Calu3 (cell line): ENCODE data around the gene PAX2. TPM values are rescaled to one million over a fixed set of nuclear protein-coding genes. Genes with fewer than 3 reads are reported as not detected.

Experiments
- BruUV-seq: library from RNA; stranded (reverse); fragments of 400-500 nt; replicated peaks from 2 replicates; lab custom pipeline; 2021; lab: Mats Ljungman, UMichigan
- CTCF ChIA-PET: fragments of 300-600 bp; sonication (Branson Sonifier 250); formaldehyde crosslinking; loops from one replicate; lab custom pipeline; 2022; ENCODE audit warnings: antibody characterized with exemption; lab: Charles Lee
- DNase-seq: peaks from one replicate; pipeline ENCODE4 v3.0.0; 2022
- H3K27ac Mint-ChIP-seq: one replicate; pipeline ENCODE4 v1.8.0; 2022; ENCODE audit warnings: mixed read lengths; ENCODE audit not compliant: unreplicated experiment
- H3K27me3 Mint-ChIP-seq: one replicate; pipeline ENCODE4 v1.8.0; 2022; ENCODE audit warnings: mixed read lengths; ENCODE audit not compliant: unreplicated experiment
- H3K36me3 Mint-ChIP-seq: one replicate; pipeline ENCODE4 v1.8.0; 2022; ENCODE audit warnings: mild to moderate bottlenecking, moderate library complexity, mixed read lengths; ENCODE audit not compliant: insufficient read depth, unreplicated experiment
- H3K4me1 Mint-ChIP-seq: one replicate; pipeline ENCODE4 v1.8.0; 2022; ENCODE audit warnings: mild to moderate bottlenecking, low read depth, mixed read lengths; ENCODE audit not compliant: unreplicated experiment
- H3K4me3 Mint-ChIP-seq: one replicate; pipeline ENCODE4 v1.8.0; 2022; ENCODE audit warnings: mild to moderate bottlenecking, low read depth, moderate library complexity, mixed read lengths; ENCODE audit not compliant: unreplicated experiment
- H3K9me3 Mint-ChIP-seq: one replicate; pipeline ENCODE4 v1.8.0; 2022; ENCODE audit warnings: low read depth, mixed read lengths; ENCODE audit not compliant: unreplicated experiment
- intact Hi-C: fragments of 100-400 bp; cut with micrococcal nuclease; formaldehyde crosslinking; loops from one replicate; pipeline ENCODE4 v1.10.0; 2022; ENCODE audit not compliant: unreplicated experiment
- total RNA-seq: library from RNA; stranded (reverse); gene quantifications from 2 replicates; pipeline ENCODE4 v1.2.3, GENCODE V29; 2022
- TF ChIP-seq, protein P1 (sequence below): fragments of 200-600 bp; IDR thresholded peaks from one replicate; pipeline ENCODE4 v1.8.0; 2022; ENCODE audit warnings: antibody characterized with exemption; ENCODE audit not compliant: unreplicated experiment

The PAX2 gene
- total RNA-seq, 1 experiment from 2014 or later, result not detected

DNA sequence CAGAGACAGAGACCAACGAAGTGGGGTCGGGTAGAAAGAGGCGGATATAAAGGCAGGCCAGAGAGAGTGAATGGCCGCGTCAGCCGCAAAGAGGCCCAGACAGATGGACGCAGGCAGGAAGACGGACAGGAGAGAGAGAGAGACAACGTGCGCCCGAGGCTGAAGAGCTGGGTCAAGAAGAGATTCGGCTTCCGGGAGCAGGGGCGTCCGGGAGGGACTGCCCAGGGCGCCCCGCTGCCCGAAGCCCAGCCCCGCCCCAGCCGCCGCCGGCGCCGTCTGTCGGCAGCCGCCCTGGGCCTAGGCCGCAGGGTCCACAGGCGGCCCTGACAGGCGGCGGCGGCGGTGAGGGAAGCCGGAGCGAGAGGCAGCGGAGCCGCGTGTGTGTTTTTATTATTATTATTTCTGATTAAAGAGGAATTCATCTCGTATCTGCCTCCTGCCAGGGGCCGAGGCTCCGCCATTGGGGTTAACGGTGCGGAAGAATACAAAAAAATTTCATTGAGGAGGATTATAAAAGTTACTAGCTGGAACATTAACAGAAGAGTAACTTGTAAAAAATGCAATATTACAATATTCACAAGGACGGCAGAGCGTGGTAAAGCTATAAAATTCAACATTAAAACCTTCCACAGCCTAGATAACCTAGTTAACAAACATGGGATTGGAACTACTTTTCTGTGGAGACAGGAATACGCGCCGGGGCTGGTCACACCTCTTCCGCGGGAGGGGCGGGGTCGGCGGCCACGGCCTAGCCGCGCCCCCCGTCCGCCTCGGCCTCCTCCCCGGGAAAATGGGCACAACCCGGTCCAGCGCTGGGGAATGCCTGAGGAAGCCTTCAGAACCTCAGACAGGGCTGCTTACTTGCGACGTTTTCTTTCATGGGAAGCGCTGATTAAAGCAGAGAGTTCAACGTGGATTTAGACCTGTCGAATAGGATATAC, 29.7 kb upstream of the PAX2 start:
- Mint-ChIP-seq H3K9me3 (no peaks in the 10 kb centered on the region), H3K36me3 (no peaks in the 10 kb centered on the region), H3K27ac (no peak overlapping the region), H3K4me1 (no peaks in the 10 kb centered on the region), H3K27me3 (peaks cover 85% of the 10 kb centered on the region), H3K4me3 (no peak overlapping the region)
- CTCF ChIA-PET, result no interaction called here
- TF ChIP-seq, protein P1, sequence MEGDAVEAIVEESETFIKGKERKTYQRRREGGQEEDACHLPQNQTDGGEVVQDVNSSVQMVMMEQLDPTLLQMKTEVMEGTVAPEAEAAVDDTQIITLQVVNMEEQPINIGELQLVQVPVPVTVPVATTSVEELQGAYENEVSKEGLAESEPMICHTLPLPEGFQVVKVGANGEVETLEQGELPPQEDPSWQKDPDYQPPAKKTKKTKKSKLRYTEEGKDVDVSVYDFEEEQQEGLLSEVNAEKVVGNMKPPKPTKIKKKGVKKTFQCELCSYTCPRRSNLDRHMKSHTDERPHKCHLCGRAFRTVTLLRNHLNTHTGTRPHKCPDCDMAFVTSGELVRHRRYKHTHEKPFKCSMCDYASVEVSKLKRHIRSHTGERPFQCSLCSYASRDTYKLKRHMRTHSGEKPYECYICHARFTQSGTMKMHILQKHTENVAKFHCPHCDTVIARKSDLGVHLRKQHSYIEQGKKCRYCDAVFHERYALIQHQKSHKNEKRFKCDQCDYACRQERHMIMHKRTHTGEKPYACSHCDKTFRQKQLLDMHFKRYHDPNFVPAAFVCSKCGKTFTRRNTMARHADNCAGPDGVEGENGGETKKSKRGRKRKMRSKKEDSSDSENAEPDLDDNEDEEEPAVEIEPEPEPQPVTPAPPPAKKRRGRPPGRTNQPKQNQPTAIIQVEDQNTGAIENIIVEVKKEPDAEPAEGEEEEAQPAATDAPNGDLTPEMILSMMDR, result no peak
- DNase-seq, result no peak
- BruUV-seq, result no TSS peak
- intact Hi-C loops, result no loop called here

DNA sequence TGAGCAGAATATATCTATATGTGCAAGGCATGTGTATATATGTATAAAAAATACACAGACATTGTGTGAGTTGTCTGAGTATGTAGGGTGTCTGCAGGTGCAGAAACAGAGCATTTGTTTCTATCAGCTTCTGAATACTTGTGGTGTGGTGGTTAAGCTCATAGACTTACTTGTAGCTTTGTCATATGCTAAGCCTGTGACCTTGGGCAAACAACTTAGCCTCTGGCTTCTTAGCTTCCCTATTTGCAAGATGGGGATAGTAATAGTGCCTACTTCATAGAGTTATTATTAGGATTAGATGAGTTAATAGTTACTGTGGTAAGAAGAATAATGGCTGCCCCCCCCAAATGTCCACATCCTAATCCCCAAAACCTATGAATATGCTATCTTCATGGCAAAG, 28.2 kb upstream of the PAX2 start:
- no peak overlapping the region for H3K27ac Mint-ChIP-seq
- H3K9me3 Mint-ChIP-seq, result no peaks in the 10 kb centered on the region
- TF ChIP-seq, protein P1, result no peak
- CTCF ChIA-PET, result no interaction called here
- intact Hi-C loops, result no loop called here
- no peaks in the 10 kb centered on the region for H3K4me1 Mint-ChIP-seq
- no peak overlapping the region for H3K4me3 Mint-ChIP-seq
- no peak for DNase-seq
- no TSS peak for BruUV-seq
- H3K36me3 Mint-ChIP-seq, result no peaks in the 10 kb centered on the region
- H3K27me3 Mint-ChIP-seq, result peaks cover 85% of the 10 kb centered on the region

DNA sequence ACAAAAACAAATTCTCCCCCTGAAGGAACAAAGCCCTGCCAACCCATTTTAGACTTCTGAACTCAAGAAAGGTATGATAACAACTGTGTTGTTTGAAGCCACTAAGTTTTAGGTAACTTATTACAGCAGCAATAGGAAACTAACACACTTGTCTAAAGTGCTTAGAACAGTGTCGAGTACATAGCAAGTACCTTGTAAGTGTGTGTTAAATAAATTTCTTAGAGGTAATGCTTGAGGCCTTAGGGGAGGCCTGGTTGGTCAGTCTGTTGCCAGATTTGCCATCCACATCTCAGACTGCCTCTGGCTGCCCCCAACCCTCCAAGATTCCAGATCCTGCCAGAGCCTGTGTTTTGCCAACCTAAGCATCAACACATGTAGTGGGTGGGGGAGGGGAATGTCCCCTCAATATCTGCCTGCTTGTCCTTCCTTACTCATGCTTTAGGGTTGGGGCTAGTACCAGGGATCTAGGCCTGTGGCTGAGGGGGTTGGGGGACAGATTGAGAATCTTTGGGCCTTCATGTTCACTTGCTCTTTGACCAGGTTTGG, 27.1 kb upstream of the PAX2 start:
- Mint-ChIP-seq H3K4me3 (no peak overlapping the region), H3K36me3 (no peaks in the 10 kb centered on the region), H3K27me3 (peaks cover 84% of the 10 kb centered on the region), H3K9me3 (no peaks in the 10 kb centered on the region), H3K27ac (no peak overlapping the region), H3K4me1 (no peaks in the 10 kb centered on the region)
- no TSS peak for BruUV-seq
- intact Hi-C loops, result no loop called here
- CTCF ChIA-PET, result no interaction called here
- TF ChIP-seq, protein P1, result no peak
- DNase-seq, result no peak

DNA sequence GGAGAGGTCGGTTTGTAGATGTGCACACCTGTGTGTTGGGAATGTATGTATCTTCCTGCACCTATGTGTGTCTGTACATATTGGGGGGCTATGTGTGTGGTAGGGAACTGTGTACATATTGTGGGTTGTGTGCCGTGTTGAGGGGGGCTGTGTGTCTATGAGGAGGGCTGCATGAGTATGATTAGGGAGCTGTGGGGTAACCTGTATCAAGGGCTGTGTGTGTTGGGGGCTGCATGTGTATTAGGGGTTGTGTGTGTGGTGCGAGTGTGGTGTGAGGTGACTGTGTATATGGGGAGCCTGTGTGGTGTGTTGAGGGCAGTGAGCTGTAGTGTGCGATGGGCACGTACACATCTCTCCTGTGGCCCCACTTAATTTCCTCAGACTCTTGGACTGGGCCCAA, 22.2 kb upstream of the PAX2 start:
- CTCF ChIA-PET, result no interaction called here
- Mint-ChIP-seq H3K4me3 (no peak overlapping the region), H3K9me3 (no peaks in the 10 kb centered on the region), H3K4me1 (no peaks in the 10 kb centered on the region), H3K36me3 (no peaks in the 10 kb centered on the region), H3K27ac (no peak overlapping the region), H3K27me3 (peaks cover 78% of the 10 kb centered on the region)
- TF ChIP-seq, protein P1, result no peak
- intact Hi-C loops, result loop anchor here (10.0 kb wide), 1 partner anchor 152 kb away; no protein-coding TSS in a partner anchor
- BruUV-seq, result no TSS peak
- no peak for DNase-seq
